Measurements from ENCODE around the gene TNNC1.

DNA sequence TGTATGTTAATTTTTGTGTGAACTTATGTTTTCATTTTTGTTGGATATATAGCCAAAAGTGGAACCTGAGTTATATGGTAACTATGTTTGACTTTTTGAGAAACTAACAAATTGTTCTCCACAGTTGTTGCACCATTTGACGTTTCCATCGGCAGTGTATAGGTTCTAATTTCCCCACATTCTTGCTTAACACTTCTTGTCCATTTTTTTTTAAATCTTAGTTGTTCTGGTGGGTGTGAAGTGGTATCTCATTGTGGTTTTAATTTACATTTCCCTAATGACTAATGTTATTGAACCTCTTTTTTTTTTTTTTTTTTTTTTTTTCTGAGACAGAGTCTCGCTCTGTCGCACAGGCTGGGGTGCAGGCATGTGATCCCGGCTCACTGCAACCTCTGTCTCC lies 9.6 kb upstream of the TNNC1 start:
- TF ChIP-seq, protein P1, sequence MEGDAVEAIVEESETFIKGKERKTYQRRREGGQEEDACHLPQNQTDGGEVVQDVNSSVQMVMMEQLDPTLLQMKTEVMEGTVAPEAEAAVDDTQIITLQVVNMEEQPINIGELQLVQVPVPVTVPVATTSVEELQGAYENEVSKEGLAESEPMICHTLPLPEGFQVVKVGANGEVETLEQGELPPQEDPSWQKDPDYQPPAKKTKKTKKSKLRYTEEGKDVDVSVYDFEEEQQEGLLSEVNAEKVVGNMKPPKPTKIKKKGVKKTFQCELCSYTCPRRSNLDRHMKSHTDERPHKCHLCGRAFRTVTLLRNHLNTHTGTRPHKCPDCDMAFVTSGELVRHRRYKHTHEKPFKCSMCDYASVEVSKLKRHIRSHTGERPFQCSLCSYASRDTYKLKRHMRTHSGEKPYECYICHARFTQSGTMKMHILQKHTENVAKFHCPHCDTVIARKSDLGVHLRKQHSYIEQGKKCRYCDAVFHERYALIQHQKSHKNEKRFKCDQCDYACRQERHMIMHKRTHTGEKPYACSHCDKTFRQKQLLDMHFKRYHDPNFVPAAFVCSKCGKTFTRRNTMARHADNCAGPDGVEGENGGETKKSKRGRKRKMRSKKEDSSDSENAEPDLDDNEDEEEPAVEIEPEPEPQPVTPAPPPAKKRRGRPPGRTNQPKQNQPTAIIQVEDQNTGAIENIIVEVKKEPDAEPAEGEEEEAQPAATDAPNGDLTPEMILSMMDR (IDR thresholded peaks at IDR 0.05; ENCODE audit: insufficient read depth, low read depth, low read length), result no peak
- no peak for TF ChIP-seq EZH2 (IDR thresholded peaks at IDR 0.05; ENCODE audit: insufficient read depth, low read length)

Data from astrocyte (in vitro differentiated cells and primary cell).